ENCODE measurements around the gene MLEC.

Gene MLEC, protein sequence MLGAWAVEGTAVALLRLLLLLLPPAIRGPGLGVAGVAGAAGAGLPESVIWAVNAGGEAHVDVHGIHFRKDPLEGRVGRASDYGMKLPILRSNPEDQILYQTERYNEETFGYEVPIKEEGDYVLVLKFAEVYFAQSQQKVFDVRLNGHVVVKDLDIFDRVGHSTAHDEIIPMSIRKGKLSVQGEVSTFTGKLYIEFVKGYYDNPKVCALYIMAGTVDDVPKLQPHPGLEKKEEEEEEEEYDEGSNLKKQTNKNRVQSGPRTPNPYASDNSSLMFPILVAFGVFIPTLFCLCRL

GRCh38 chr12:120686690-120687577 is at the start of gene MLEC:
Gene MLEC, plus strand, starts transcription at chr12:120687149. Its CDS starts 148 bp downstream, at chr12:120687297.
- ChIA-PET POLR2A (interaction anchor here (0.5 to 2.0 kb wide), 4 partner anchors 11 to 875 kb away, joined by 3 to 8 read pairs (median 4); partner anchors contain the start of gene RPLP0), CTCF (interaction anchor here (0.7 to 6.1 kb wide), 13 partner anchors 11 to 373 kb away, joined by 3 to 50 read pairs (median 4); partner anchors contain the start of gene UNC119B)
- DNase-seq (ENCODE audit: extremely low spot score): peak; percentile 99
- TF ChIP-seq, protein P1, sequence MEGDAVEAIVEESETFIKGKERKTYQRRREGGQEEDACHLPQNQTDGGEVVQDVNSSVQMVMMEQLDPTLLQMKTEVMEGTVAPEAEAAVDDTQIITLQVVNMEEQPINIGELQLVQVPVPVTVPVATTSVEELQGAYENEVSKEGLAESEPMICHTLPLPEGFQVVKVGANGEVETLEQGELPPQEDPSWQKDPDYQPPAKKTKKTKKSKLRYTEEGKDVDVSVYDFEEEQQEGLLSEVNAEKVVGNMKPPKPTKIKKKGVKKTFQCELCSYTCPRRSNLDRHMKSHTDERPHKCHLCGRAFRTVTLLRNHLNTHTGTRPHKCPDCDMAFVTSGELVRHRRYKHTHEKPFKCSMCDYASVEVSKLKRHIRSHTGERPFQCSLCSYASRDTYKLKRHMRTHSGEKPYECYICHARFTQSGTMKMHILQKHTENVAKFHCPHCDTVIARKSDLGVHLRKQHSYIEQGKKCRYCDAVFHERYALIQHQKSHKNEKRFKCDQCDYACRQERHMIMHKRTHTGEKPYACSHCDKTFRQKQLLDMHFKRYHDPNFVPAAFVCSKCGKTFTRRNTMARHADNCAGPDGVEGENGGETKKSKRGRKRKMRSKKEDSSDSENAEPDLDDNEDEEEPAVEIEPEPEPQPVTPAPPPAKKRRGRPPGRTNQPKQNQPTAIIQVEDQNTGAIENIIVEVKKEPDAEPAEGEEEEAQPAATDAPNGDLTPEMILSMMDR (IDR thresholded peaks at IDR 0.05; ENCODE audit: control extremely low read depth, extremely low read depth, low read depth, missing control alignments): peak; percentile 52

DNA sequence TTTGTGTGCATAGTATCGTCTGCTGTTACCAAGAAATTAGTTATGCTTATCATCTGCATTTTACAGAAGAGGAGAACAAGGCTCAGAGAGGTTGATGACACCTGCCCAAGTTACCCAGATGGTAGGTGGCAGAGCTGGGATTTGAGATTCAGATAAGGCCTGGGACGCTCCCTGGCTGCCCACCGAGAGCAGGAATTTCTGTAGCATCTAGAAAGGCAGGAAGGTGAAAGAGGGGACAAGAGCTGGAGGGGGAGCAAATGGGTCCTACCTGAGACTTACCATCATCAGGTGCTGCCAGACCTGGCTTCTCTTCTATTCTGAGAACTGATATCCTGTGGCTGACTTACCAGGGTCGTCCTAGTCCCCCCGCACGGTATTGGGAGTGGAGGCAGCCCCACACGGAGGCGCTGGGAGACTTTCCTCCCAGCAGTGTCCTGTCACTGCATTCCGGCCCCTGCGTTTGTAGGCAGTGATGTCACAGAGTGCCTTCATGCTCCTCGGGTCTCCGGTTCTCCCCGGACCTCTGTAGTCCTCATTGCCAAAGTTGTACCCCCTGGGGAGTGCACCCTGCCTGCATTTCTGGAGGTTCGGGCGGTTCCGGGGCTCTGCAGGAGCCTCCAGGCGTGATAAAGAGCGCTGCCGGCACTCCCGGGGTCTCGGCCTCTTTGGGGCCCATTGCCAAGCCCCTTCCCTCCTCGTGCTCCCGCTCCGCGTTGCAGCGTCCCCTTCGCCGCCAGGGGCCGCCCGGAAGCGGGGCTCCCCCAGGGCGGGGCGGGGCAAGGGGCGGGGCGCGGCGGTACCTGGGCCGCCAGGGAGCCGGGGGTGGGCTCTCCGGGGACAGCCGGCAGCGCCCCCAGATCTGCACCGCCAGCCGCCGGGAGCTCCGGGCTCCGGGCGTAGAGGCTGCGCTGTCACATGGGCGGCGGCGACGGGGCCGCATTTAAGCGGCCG is 46.9 kb upstream of the MLEC start, which contains the start of gene CABP1:
Gene CABP1, plus strand, starts transcription at position 856 of the 951 bp plus-strand sequence. Its CDS starts 60 bp downstream, at position 916.
- CTCF ChIA-PET: interaction anchor here (1.2 to 1.7 kb wide), 3 partner anchors 9 to 61 kb away, joined by 3 to 5 read pairs (median 3); no protein-coding TSS in a partner anchor
- TF ChIP-seq, protein P1 (IDR thresholded peaks at IDR 0.05; ENCODE audit: control extremely low read depth, extremely low read depth, low read depth, missing control alignments): peak; percentile 46
- POLR2A ChIA-PET: interaction anchor here (0.6 kb wide), 1 partner anchor 38 kb away, joined by 6 read pairs; no protein-coding TSS in a partner anchor
- peak; percentile 87 for DNase-seq (ENCODE audit: extremely low spot score)

DNA sequence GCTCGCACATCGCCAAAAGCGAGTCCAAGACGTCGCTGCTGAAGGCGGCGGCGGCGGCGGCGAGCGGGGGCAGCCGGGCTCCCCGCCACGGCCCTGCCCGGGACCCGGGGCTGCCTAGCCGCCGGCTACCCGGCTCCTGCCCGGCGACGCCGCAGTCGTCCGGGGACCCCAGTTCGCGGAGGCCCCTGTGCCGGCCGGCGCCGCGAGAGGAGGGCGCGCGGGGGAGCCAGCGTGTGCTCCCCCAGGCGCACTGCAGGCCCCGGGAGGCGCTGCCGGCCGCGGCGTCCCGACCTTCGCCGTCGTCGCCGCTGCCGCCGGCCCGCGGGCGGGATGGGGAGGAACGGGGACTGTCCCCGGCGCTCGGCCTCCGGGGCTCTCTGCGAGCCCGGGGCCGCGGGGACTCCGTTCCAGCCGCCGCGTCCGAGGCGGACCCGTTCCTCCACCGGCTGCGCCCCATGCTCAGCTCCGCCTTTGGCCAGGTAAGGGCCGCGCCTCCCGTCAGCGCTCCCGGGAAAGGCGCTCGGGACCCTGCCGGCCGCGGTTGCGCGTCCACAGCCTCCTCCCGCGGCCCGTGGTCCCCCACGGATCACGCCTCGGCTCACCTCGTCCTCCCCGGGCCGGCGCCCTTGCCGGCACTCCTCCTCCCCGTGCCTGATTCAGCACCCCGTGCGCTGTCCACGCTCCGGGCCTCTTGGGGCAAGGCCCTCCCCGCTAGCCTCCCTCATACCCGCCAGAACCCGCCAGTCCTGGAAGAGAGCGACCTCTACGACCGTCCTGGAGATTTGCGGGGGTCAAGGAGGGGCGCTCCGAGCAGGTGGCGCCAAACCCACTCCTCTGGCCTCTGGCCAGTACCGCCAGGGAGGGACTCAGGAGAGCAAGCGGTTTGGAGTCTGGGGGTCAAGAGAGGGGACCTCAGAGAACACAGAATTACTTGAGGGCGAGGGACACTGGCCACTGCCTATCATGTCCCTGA is 45.8 kb upstream of the MLEC start:
- peak; percentile 69 for DNase-seq (ENCODE audit: extremely low spot score)
- TF ChIP-seq, protein P1 (IDR thresholded peaks at IDR 0.05; ENCODE audit: control extremely low read depth, extremely low read depth, low read depth, missing control alignments): no peak
- ChIA-PET POLR2A (no interaction called here), CTCF (interaction anchor here (1.2 to 1.7 kb wide), 3 partner anchors 8 to 60 kb away, joined by 3 to 5 read pairs (median 3); no protein-coding TSS in a partner anchor)

DNA sequence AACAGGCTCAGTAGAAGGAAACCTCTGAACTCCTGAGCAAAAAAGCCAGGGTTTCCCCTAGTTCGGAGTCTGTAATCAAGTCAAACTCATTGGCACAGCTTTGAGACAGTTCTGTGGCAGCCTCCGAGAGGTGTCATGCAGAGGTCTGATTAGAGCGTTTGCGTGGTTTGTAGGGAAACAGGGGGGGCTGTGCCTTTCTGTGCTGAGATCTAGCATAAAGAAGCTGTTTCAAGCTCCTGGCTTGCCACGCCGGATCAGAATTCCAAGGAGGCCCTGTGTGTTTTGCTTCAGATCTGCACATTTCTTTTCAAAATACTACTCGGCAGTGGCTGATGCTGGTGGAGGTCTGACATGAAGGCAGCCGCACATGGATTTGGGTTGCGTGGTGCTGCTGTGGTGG is 44.8 kb upstream of the MLEC start:
- TF ChIP-seq, protein P1 (IDR thresholded peaks at IDR 0.05; ENCODE audit: control extremely low read depth, extremely low read depth, low read depth, missing control alignments): no peak
- DNase-seq (ENCODE audit: extremely low spot score): no peak
- POLR2A ChIA-PET: no interaction called here
- CTCF ChIA-PET: interaction anchor here (0.7 to 0.8 kb wide), 2 partner anchors 70 to 329 kb away, joined by 3 read pairs; no protein-coding TSS in a partner anchor

- CTCF ChIA-PET: interaction anchor here (0.7 kb wide), 1 partner anchor 329 kb away, joined by 3 read pairs; no protein-coding TSS in a partner anchor
- TF ChIP-seq, protein P1 (IDR thresholded peaks at IDR 0.05; ENCODE audit: control extremely low read depth, extremely low read depth, low read depth, missing control alignments): no peak
- POLR2A ChIA-PET: no interaction called here
- DNase-seq (ENCODE audit: extremely low spot score): no peak
Observed at GRCh38 chr12:120642826-120643225, 44.1 kb upstream of the MLEC start.
